Erythroblast (primary cell): Measurements from ENCODE around the gene LMBRD1.
"Not testable (repeated sequence)": the region's sequence is repeated elsewhere in the genome, so short reads cannot be mapped to it uniquely, and the experiment has no call there.

Experiments used
- DNase-seq, 2 experiments: peaks; one replicate each; lab custom pipeline; 2025; lab: John Stamatoyannopoulos, UW
- GATA1 ChIP-seq: IDR thresholded peaks from 2 replicates; pipeline ENCODE4 v1.6.1; 2011; ENCODE audit warnings: low read depth, mild to moderate bottlenecking, control low read depth, low read length, moderate library complexity
- POLR2A ChIP-seq: IDR thresholded peaks from 2 replicates; pipeline ENCODE4 v1.6.1; 2011; ENCODE audit warnings: mild to moderate bottlenecking, low read length

Gene LMBRD1

GRCh38 chr6:69816569-69816968 lies 19.8 kb upstream of the LMBRD1 start:
- DNase-seq, result no peak
- no peak for TF ChIP-seq POLR2A
- no peak for TF ChIP-seq GATA1

DNA sequence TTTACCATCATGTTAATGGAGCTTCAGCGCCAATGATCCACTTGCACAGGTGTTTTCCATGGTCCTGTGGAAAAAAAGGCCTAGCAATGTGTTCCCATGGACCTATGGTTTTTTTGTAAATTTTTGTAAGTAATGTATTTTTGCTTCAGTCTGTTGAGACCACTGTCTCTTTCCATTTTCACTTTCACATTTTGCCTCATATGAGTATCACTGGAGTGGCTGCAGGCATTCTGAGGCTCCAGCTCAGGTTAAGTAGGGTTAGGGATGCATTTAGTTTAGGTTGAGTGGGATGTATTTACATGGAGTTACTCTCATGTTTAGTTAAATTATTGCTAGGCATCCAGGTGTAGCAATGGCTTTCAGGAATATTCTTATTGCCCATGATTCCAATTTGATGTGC lies 19.2 kb upstream of the LMBRD1 start:
- DNase-seq, result no peak
- no peak for TF ChIP-seq GATA1
- no peak for TF ChIP-seq POLR2A

DNA sequence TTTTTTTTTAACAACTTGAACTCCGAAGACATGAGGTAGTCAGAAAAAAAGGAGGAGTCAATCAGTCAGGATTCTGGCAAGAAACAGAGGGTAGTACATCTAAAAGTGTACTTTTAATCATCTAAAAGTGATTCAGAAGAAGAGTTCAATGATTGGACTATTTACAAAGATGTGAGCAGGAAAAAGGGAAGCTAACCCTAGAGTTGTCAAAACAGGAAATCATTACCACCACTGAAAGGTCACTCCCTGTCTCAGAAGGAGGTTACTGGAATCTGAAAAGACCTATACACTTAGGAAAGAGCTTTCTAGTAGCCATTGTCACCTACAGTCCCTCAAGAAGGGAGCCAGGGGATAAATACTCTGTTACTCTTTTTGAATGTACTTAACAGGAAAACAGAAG lies 16.7 kb upstream of the LMBRD1 start:
- no peak for DNase-seq
- TF ChIP-seq GATA1, result no peak
- TF ChIP-seq POLR2A, result no peak

GRCh38 chr6:69812746-69813427 lies 16.1 kb upstream of the LMBRD1 start:
- peak in 1 of 2 experiments; percentile 11 for DNase-seq
- TF ChIP-seq GATA1 (no peak), POLR2A (no peak)

DNA sequence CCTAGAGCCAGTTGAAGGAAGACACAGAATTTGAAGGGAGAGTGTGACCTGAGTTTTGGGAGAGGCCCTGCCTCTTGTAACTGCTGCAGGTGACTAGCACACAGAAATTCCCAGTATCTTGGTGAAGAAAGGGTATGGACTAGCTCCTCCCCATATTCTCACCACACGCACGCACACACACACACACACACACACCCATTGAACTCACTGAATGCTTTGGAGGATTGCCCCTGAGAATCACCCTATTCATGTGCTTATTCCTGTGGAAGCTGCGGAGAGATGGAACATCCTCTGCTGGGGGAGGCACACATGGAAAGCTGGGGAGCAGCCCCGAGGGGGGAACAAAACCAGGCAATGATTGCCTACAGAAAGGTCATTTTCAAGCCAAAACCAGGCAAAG lies 6.2 kb upstream of the LMBRD1 start:
- TF ChIP-seq GATA1, result no peak
- no peak for DNase-seq

GRCh38 chr6:69801711-69802110 lies 4.9 kb upstream of the LMBRD1 start:
- no peak for DNase-seq
- no peak for TF ChIP-seq GATA1
- TF ChIP-seq POLR2A, result no peak

GRCh38 chr6:69801225-69801624 lies 4.4 kb upstream of the LMBRD1 start:
- TF ChIP-seq GATA1 (no peak), POLR2A (no peak)
- no peak for DNase-seq

DNA sequence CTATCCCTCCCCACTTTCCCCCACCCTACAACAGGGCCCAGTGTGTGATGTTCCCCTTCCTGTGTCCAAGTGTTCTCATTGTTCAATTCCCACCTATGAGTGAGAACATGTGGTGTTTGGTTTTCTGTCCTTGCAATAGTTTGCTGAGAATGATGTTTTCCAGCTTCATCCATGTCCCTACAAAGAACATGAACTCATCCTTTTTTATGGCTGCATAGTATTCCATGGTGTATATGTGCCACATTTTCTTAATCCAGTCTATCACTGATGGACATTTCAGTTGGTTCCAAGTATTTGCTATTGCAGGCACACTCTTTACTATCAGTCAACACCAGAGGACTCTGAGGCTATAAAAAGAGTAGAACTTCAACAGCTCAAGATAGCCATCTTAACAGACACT lies 2.0 kb upstream of the LMBRD1 start:
- DNase-seq, result peak in 1 of 2 experiments; percentile 29

DNA sequence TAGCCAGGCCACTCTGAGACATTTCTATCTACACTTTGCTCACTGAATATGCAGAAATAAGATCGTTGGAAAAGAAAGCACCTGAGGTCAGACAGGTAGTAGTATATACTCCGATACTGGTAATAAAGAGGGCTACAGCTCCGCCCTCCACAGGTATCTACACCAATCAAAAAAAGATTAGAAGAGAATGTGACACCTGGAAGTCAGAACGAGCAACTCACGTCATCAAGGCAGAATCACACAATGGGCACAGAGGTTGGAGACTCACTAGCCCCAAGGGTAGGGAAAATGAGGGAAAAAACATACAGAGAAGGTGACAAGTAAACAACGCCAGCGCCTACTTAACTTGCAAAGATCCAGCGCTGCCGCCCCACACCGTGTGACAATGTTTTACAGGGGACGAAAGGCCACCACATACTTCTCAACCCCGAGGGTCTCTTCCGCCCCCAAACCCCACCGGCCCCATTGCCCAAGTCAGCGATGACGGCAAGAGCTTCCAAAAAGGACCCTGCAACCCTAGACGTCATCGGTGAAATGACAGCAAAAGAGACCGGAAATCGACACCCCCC lies 653 bp downstream of the LMBRD1 start:
- TF ChIP-seq POLR2A (no peak), GATA1 (no peak)
- no peak for DNase-seq

- DNase-seq, result peak; percentile 45 to 51
- TF ChIP-seq GATA1 (no peak), POLR2A (no peak)
Observed at GRCh38 chr6:69795469-69796072, 1.2 kb downstream of the LMBRD1 start.

DNA sequence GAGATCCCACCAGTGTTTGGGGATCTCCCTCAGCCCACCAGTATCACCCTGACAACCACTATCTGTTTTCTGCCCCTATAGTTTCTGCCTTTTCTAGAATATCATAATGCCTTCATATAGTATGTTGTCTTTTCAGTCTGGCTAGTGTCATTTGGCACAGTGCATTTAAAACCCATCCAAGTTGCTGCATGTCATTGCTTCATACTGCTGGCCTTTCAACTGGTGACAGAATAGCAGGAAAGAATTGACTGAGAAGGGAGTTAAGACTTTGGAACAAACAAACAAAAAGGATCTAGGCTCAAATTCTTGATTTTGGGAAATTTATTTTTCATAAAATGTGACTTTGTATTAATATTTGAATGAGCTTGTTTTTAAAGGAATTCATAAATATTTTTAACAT lies 4.5 kb downstream of the LMBRD1 start:
- TF ChIP-seq GATA1 (no peak), POLR2A (no peak)

DNA sequence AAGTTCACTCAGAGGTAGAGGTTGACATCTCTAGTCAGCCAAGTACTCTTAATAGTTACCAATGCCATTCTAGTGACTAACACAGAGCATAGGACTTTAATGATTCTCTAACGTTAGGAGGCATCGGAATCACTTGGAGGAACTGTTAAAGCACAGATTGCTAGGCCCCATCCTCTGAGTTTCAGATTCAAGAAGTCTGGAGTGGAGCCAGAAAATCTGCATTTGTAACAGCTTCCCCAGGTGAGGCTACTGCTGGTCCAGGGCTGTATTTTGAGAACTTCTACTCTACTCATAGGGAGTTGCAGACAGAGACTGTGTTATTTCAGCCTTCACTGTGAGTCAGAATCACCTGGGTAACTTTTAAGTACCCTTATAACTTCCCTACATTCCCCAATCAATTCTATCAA lies 5.7 kb downstream of the LMBRD1 start:
- TF ChIP-seq GATA1, result no peak
- no peak for TF ChIP-seq POLR2A
- no peak for DNase-seq

More for the DNA sequence above, 4.5 kb downstream of the LMBRD1 start:
- no peak for DNase-seq

- TF ChIP-seq GATA1, result no peak
- no peak for TF ChIP-seq POLR2A
- no peak for DNase-seq
Observed at GRCh38 chr6:69790629-69791028, 6.2 kb downstream of the LMBRD1 start.

DNA sequence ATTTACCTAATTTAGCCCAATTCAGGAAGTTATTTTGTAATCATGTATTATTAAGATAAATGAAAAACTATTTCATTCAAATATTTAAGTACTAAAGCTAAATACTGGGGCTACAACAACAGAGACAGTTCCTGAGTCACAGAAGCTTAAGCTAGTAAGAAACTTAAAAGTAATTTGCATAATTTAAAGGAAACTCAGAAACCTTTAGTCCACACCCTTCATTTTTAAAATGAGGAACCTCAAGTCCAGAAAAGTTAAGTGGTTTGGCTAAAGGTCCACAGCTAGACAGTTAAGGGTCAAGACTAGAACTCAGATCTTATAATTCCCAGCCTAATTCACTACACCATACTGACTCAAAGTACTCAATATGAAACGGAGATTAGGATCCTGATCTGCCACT lies 7.2 kb downstream of the LMBRD1 start:
- no peak for DNase-seq

DNA sequence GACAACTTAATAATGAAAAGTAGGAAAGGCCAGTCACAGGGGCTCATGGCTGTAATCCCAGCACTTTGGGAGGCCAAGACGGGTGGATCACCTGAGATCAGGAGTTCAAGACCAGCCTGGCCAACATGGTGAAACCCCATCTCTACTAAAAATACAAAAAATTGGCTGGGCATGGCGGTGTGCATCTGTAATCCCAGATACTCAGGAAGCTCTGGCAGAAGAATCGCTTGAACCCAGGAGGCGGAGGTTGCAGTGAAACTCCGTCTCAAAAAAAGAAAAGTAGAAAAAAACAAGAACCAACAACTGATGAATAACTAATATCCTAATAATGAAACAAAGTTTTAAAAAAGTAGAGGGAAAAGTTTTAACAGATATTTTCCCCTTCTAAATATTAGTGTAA lies 9.4 kb downstream of the LMBRD1 start:
- not testable (repeated sequence) for DNase-seq

More for the DNA sequence above, 7.2 kb downstream of the LMBRD1 start:
- TF ChIP-seq GATA1, result no peak
- TF ChIP-seq POLR2A, result no peak
